ENCODE results near the gene ROR1. TPM values are rescaled to one million over a fixed set of nuclear protein-coding genes. Genes with fewer than 3 reads are reported as not detected.
A peak's percentile ranks its signal among the peaks of the same experiment; 100 is the strongest.

The ROR1 gene
- total and polyA plus RNA-seq, 2 donors (not counting 1 experiment from before 2014, with no cell fraction given): 14.5 to 16.5 TPM

DNA sequence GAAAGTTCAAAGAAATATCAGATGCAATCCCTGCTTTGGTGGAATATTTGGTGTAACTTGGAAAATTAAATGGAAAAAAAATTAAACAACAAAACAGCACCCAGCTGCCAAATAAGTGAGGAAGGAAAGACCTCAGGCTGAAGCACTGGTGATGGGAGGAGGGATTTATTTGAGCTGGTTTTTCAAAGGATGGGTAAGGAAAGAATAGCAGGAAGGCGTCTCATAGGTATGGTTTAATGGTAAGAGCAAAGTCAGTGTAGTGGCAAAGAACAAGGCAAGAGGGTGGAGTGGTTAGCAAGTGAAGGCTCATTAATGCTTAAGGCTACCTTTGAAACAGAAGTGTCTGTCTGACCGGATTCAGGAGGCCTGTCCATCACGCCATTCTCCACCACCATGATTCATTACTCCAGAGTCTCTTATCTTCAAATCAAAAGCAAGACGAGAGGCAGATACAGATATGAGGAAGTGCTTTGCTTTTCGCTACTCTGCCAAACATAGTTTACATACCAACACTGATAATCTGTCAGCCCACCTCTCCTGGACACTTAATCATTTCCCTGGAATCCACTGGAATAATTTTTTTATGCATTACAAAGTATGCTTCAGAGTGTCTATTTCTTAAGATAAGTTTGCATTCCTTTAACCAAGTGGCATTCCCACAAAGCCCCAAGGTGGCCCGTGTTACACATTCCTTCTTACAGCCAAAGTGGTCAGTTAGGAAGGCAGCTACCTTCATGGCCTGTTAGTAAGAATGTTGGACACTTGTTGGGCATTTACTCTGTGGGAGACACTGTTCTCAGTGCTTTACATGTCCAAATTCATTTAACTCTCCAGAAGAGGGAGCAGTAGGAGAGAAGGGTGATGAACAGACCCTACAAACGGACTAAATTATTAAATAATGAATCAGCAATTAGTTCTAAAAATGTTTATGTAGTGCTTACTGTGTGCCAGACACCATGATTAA, 146.6 kb downstream of the ROR1 start:
- peak overlapping the region; percentile 11 for H3K4me2 ChIP-seq (ENCODE audit: extremely low read depth, insufficient read depth, low read length)
- H3K9ac ChIP-seq (ENCODE audit: insufficient read depth, low read length): no peak overlapping the region
- H3K27ac ChIP-seq (ENCODE audit: insufficient read depth, low read length): no peak overlapping the region

DNA sequence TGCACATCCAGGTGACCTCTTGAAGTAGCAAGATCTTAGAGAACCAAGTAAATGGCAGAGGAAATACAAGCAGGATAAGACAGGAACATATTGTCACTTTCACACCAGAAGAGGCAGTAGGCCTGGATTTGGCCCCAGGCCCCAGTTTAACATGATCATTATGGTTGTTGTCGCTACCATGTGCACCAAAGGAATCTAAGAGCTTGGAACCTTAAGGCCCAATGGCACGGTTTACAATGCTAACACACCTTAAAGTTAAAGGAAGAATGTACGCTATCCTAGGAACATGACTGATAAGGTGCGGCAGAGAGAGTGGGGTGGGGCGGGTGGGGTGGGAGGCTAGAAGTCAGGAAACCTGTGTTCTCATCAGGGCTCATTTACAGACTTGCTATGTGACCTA, 147.5 kb downstream of the ROR1 start:
- Histone ChIP-seq H3K79me2 (ENCODE audit: control insufficient read depth, insufficient read depth, low read length) (no peaks in the 10 kb centered on the region), H3K9me3 (ENCODE audit: control insufficient read depth, insufficient read depth, low read depth, low read length) (no peaks in the 10 kb centered on the region), H3K4me3 (replicated peaks in 1 of 4; ENCODE audit: control extremely low read depth in 1 of 4, insufficient read depth in 1 of 4, low read depth in 3 of 4, low read length in 4 of 4) (no peak overlapping the region), H3K27me3 (ENCODE audit: control insufficient read depth, insufficient read depth, low read length) (no peaks in the 10 kb centered on the region), H2AFZ (ENCODE audit: low read length) (no peak overlapping the region), H3K9ac (ENCODE audit: insufficient read depth, low read length) (no peak overlapping the region), H3K4me2 (ENCODE audit: extremely low read depth, insufficient read depth, low read length) (no peak overlapping the region), H3K27ac (ENCODE audit: insufficient read depth, low read length) (peak overlapping the region; percentile 7), H3K4me1 (ENCODE audit: control insufficient read depth, extremely low read depth, insufficient read depth, low read length) (peaks cover 7% of the 10 kb centered on the region), H4K20me1 (ENCODE audit: control insufficient read depth, extremely low read depth, insufficient read depth, low read length) (no peaks in the 10 kb centered on the region), H3K36me3 (ENCODE audit: control insufficient read depth, insufficient read depth, low read length) (no peaks in the 10 kb centered on the region)
- DNase-seq (ENCODE audit: low read depth in 2 of 2): no peak
- TF ChIP-seq, protein P1, sequence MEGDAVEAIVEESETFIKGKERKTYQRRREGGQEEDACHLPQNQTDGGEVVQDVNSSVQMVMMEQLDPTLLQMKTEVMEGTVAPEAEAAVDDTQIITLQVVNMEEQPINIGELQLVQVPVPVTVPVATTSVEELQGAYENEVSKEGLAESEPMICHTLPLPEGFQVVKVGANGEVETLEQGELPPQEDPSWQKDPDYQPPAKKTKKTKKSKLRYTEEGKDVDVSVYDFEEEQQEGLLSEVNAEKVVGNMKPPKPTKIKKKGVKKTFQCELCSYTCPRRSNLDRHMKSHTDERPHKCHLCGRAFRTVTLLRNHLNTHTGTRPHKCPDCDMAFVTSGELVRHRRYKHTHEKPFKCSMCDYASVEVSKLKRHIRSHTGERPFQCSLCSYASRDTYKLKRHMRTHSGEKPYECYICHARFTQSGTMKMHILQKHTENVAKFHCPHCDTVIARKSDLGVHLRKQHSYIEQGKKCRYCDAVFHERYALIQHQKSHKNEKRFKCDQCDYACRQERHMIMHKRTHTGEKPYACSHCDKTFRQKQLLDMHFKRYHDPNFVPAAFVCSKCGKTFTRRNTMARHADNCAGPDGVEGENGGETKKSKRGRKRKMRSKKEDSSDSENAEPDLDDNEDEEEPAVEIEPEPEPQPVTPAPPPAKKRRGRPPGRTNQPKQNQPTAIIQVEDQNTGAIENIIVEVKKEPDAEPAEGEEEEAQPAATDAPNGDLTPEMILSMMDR (conservative IDR thresholded peaks at IDR 0.05 in 1 of 2, IDR thresholded peaks at IDR 0.05 in 1 of 2; ENCODE audit: low read depth in 1 of 2, low read length in 2 of 2): no peak
- TF ChIP-seq EZH2 (IDR thresholded peaks at IDR 0.05; ENCODE audit: low read length, missing control alignments): no peak

More for the DNA sequence above, 146.6 kb downstream of the ROR1 start:
- H2AFZ ChIP-seq (ENCODE audit: low read length): no peak overlapping the region
- peak; percentile 77 to 99 for DNase-seq (ENCODE audit: low read depth in 2 of 2)
- no peaks in the 10 kb centered on the region for H3K36me3 ChIP-seq (ENCODE audit: control insufficient read depth, insufficient read depth, low read length)
- H3K4me3 ChIP-seq (replicated peaks in 1 of 4; ENCODE audit: control extremely low read depth in 1 of 4, insufficient read depth in 1 of 4, low read depth in 3 of 4, low read length in 4 of 4): no peak overlapping the region
- no peak for TF ChIP-seq EZH2 (IDR thresholded peaks at IDR 0.05; ENCODE audit: low read length, missing control alignments)
- TF ChIP-seq, protein P1 (conservative IDR thresholded peaks at IDR 0.05 in 1 of 2, IDR thresholded peaks at IDR 0.05 in 1 of 2; ENCODE audit: low read depth in 1 of 2, low read length in 2 of 2): peak; percentile 43 to 49
- H3K27me3 ChIP-seq (ENCODE audit: control insufficient read depth, insufficient read depth, low read length): no peaks in the 10 kb centered on the region
- H4K20me1 ChIP-seq (ENCODE audit: control insufficient read depth, extremely low read depth, insufficient read depth, low read length): no peaks in the 10 kb centered on the region
- H3K79me2 ChIP-seq (ENCODE audit: control insufficient read depth, insufficient read depth, low read length): no peaks in the 10 kb centered on the region
- peaks cover 7% of the 10 kb centered on the region for H3K4me1 ChIP-seq (ENCODE audit: control insufficient read depth, extremely low read depth, insufficient read depth, low read length)
- H3K9me3 ChIP-seq (ENCODE audit: control insufficient read depth, insufficient read depth, low read depth, low read length): no peaks in the 10 kb centered on the region

DNA sequence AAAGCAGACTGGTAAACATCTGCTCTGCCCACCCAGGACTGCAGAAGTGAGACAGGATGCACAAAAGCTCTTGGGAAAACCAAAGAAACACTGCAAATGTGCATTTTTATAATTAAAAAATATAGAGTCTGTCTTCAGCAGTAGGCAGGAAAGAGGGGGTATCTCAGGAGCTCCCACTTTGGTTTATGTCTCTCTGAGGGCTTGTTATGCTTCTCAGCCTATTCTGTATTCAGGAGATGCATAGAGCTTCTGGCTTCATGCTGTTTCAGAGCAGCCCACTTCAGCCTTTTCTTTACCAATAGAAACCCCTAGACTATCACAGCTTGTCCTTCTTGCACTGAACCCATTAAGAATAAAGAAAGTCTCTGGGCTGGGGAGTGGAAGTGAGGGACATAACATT, 148.0 kb downstream of the ROR1 start:
- H3K27me3 ChIP-seq (ENCODE audit: control insufficient read depth, insufficient read depth, low read length): no peaks in the 10 kb centered on the region
- H3K9me3 ChIP-seq (ENCODE audit: control insufficient read depth, insufficient read depth, low read depth, low read length): no peaks in the 10 kb centered on the region
- H3K9ac ChIP-seq (ENCODE audit: insufficient read depth, low read length): no peak overlapping the region
- DNase-seq (ENCODE audit: low read depth in 2 of 2): no peak
- H3K79me2 ChIP-seq (ENCODE audit: control insufficient read depth, insufficient read depth, low read length): no peaks in the 10 kb centered on the region
- TF ChIP-seq, protein P1 (conservative IDR thresholded peaks at IDR 0.05 in 1 of 2, IDR thresholded peaks at IDR 0.05 in 1 of 2; ENCODE audit: low read depth in 1 of 2, low read length in 2 of 2): no peak
- no peak for TF ChIP-seq EZH2 (IDR thresholded peaks at IDR 0.05; ENCODE audit: low read length, missing control alignments)
- no peak overlapping the region for H2AFZ ChIP-seq (ENCODE audit: low read length)
- H3K36me3 ChIP-seq (ENCODE audit: control insufficient read depth, insufficient read depth, low read length): no peaks in the 10 kb centered on the region
- H3K4me3 ChIP-seq (replicated peaks in 1 of 4; ENCODE audit: control extremely low read depth in 1 of 4, insufficient read depth in 1 of 4, low read depth in 3 of 4, low read length in 4 of 4): no peak overlapping the region
- no peaks in the 10 kb centered on the region for H4K20me1 ChIP-seq (ENCODE audit: control insufficient read depth, extremely low read depth, insufficient read depth, low read length)
- H3K4me1 ChIP-seq (ENCODE audit: control insufficient read depth, extremely low read depth, insufficient read depth, low read length): peaks cover 7% of the 10 kb centered on the region
- no peak overlapping the region for H3K27ac ChIP-seq (ENCODE audit: insufficient read depth, low read length)
- no peak overlapping the region for H3K4me2 ChIP-seq (ENCODE audit: extremely low read depth, insufficient read depth, low read length)
